DOHH2 (cell line): ENCODE results near the gene TBC1D22A.

Experiments used
- EZH2phosphoT487 ChIP-seq: fragments of 200-600 bp; sonication (generic); IDR thresholded peaks from 2 replicates; pipeline ENCODE4 v1.6.1; 2017; ENCODE audit warnings: borderline replicate concordance, mild to moderate bottlenecking, antibody characterized with exemption, low read length, moderate library complexity, mixed read lengths
- TF ChIP-seq, protein P1 (sequence below): fragments of 200-600 bp; sonication (generic); IDR thresholded peaks from one replicate; pipeline ENCODE4 v1.5.1; 2014; ENCODE audit warnings: antibody characterized with exemption, mild to moderate bottlenecking, low read depth, low read length; ENCODE audit not compliant: poor library complexity, severe bottlenecking

DNA sequence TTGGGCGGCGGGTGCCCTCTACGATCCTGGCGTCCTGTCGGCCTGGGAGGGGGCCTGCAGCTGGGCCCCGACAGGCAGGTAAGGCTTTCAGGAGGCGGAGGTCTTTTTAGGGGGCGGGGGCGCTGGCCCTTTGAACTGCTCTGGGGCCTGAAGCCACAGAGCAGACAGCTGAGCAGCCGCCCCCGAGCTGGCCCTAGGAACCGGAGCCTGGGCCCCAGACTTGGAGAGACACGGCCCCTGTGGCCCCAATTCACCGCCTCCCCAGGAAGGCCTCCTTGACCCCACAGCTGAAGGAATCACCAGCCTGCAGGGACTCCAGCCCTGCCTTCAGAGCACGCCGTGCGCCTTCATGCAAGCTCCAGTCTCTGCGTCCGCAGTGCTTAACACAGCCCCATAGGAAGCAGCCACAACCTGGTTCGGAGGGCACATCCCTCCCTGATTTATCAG lies 23.8 kb upstream of the TBC1D22A start:
- TF ChIP-seq, protein P1, sequence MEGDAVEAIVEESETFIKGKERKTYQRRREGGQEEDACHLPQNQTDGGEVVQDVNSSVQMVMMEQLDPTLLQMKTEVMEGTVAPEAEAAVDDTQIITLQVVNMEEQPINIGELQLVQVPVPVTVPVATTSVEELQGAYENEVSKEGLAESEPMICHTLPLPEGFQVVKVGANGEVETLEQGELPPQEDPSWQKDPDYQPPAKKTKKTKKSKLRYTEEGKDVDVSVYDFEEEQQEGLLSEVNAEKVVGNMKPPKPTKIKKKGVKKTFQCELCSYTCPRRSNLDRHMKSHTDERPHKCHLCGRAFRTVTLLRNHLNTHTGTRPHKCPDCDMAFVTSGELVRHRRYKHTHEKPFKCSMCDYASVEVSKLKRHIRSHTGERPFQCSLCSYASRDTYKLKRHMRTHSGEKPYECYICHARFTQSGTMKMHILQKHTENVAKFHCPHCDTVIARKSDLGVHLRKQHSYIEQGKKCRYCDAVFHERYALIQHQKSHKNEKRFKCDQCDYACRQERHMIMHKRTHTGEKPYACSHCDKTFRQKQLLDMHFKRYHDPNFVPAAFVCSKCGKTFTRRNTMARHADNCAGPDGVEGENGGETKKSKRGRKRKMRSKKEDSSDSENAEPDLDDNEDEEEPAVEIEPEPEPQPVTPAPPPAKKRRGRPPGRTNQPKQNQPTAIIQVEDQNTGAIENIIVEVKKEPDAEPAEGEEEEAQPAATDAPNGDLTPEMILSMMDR = no peak
- TF ChIP-seq EZH2phosphoT487 = no peak
